Loucy (cell line): ENCODE results near the gene LCP1.

Experiments
- H2AFZ ChIP-seq: fragments of 200-600 bp; sonication (generic); 2 replicates; pipeline ENCODE4 v1.6.0; 2016; ENCODE audit warnings: antibody characterized with exemption, mild to moderate bottlenecking, low read length, moderate library complexity
- H3F3A ChIP-seq: fragments of 200-600 bp; 2 replicates; pipeline ENCODE4 v1.6.0; 2016; ENCODE audit warnings: antibody characterized with exemption, low read depth, mild to moderate bottlenecking
- H3K27me3 ChIP-seq: fragments of 200-600 bp; sonication (generic); 2 replicates; pipeline ENCODE4 v1.6.1; 2014; ENCODE audit warnings: low read length, mild to moderate bottlenecking; ENCODE audit not compliant: insufficient read depth, poor library complexity, severe bottlenecking
- H3K36me3 ChIP-seq: fragments of 200-600 bp; sonication (generic); 2 replicates; pipeline ENCODE4 v1.6.1; 2016; ENCODE audit warnings: low read length; ENCODE audit not compliant: insufficient read depth
- H3K4me1 ChIP-seq: fragments of 200-600 bp; sonication (generic); 2 replicates; pipeline ENCODE4 v1.5.1; 2014; ENCODE audit warnings: low read length, mild to moderate bottlenecking; ENCODE audit not compliant: insufficient read depth, poor library complexity, severe bottlenecking
- H3K4me2 ChIP-seq: fragments of 200-600 bp; sonication (generic); 2 replicates; pipeline ENCODE4 v1.6.0; 2014; ENCODE audit warnings: antibody characterized with exemption, low read length, low read depth, mild to moderate bottlenecking; ENCODE audit not compliant: poor library complexity, severe bottlenecking
- H3K4me3 ChIP-seq: fragments of 200-600 bp; sonication (generic); 2 replicates; pipeline ENCODE4 v1.5.1; 2014; ENCODE audit warnings: low read length, mild to moderate bottlenecking, mixed read lengths; ENCODE audit not compliant: poor library complexity, severe bottlenecking
- H3K79me2 ChIP-seq: fragments of 200-600 bp; sonication (generic); 2 replicates; pipeline ENCODE4 v1.6.1; 2014; ENCODE audit warnings: low read length; ENCODE audit not compliant: insufficient read depth
- H3K9ac ChIP-seq: fragments of 200-600 bp; sonication (generic); 2 replicates; pipeline ENCODE4 v1.6.0; 2014; ENCODE audit warnings: mild to moderate bottlenecking, low read depth, low read length, moderate library complexity; ENCODE audit not compliant: poor library complexity, severe bottlenecking
- H3K9me2 ChIP-seq: fragments of 200-600 bp; sonication (generic); replicated peaks from 2 replicates; pipeline ENCODE4 v1.6.1; 2016; ENCODE audit warnings: low read depth, low read length, mixed read lengths
- H3K9me3 ChIP-seq: fragments of 200-600 bp; sonication (generic); 2 replicates; pipeline ENCODE4 v1.6.1; 2014; ENCODE audit warnings: mild to moderate bottlenecking, antibody characterized with exemption, low read length, low read depth; ENCODE audit not compliant: insufficient read depth
- H4K20me1 ChIP-seq: fragments of 200-600 bp; sonication (generic); 2 replicates; pipeline ENCODE4 v1.6.0; 2014; ENCODE audit warnings: antibody characterized with exemption, low read length, mild to moderate bottlenecking; ENCODE audit not compliant: insufficient read depth, poor library complexity, severe bottlenecking
- CTCF ChIP-seq: fragments of 200-600 bp; sonication (generic); conservative IDR thresholded peaks from 2 replicates; pipeline ENCODE4 v1.5.1; 2014; ENCODE audit warnings: mild to moderate bottlenecking, antibody characterized with exemption, low read length
- EZH2phosphoT487 ChIP-seq: fragments of 200-600 bp; IDR thresholded peaks from 2 replicates; pipeline ENCODE4 v1.6.1; 2018; ENCODE audit warnings: antibody characterized with exemption, mild to moderate bottlenecking, moderate library complexity, borderline replicate concordance

LCP1 gene

GRCh38 chr13:46077265-46077664 is 104.7 kb downstream of the LCP1 start:
- Histone ChIP-seq H3K36me3 (no peaks in the 10 kb centered on the region), H3K9me2 (no peaks in the 10 kb centered on the region), H2AFZ (no peak overlapping the region), H3K9me3 (no peaks in the 10 kb centered on the region), H3K9ac (no peak overlapping the region), H3K4me1 (peaks cover 60% of the 10 kb centered on the region), H3K4me2 (no peak overlapping the region), H3K27me3 (no peaks in the 10 kb centered on the region), H3F3A (peaks cover 13% of the 10 kb centered on the region), H4K20me1 (no peaks in the 10 kb centered on the region), H3K79me2 (no peaks in the 10 kb centered on the region), H3K4me3 (no peak overlapping the region)
- TF ChIP-seq CTCF (no peak), EZH2phosphoT487 (no peak)

GRCh38 chr13:46076827-46077226 is 105.2 kb downstream of the LCP1 start:
- Histone ChIP-seq H3K9me2 (no peaks in the 10 kb centered on the region), H3K4me1 (peaks cover 61% of the 10 kb centered on the region), H3K9me3 (no peaks in the 10 kb centered on the region), H3K27me3 (no peaks in the 10 kb centered on the region), H3F3A (peaks cover 13% of the 10 kb centered on the region), H3K4me3 (no peak overlapping the region), H3K9ac (no peak overlapping the region), H2AFZ (no peak overlapping the region), H3K79me2 (no peaks in the 10 kb centered on the region), H3K36me3 (no peaks in the 10 kb centered on the region), H3K4me2 (no peak overlapping the region), H4K20me1 (no peaks in the 10 kb centered on the region)
- TF ChIP-seq CTCF (no peak), EZH2phosphoT487 (no peak)
